Calu3 (cell line): Measurements from ENCODE around the gene PIGQ. TPM values are rescaled to one million over a fixed set of nuclear protein-coding genes. Genes with fewer than 3 reads are reported as not detected.

Source experiments
- BruUV-seq: library from RNA; stranded (reverse); fragments of 400-500 nt; replicated peaks from 2 replicates; lab custom pipeline; 2021; lab: Mats Ljungman, UMichigan
- CTCF ChIA-PET: fragments of 300-600 bp; sonication (Branson Sonifier 250); formaldehyde crosslinking; loops from one replicate; lab custom pipeline; 2022; ENCODE audit warnings: antibody characterized with exemption; lab: Charles Lee
- DNase-seq: peaks from one replicate; pipeline ENCODE4 v3.0.0; 2022
- H3K27ac Mint-ChIP-seq: one replicate; pipeline ENCODE4 v1.8.0; 2022; ENCODE audit warnings: mixed read lengths; ENCODE audit not compliant: unreplicated experiment
- H3K27me3 Mint-ChIP-seq: one replicate; pipeline ENCODE4 v1.8.0; 2022; ENCODE audit warnings: mixed read lengths; ENCODE audit not compliant: unreplicated experiment
- H3K36me3 Mint-ChIP-seq: one replicate; pipeline ENCODE4 v1.8.0; 2022; ENCODE audit warnings: mild to moderate bottlenecking, moderate library complexity, mixed read lengths; ENCODE audit not compliant: insufficient read depth, unreplicated experiment
- H3K4me1 Mint-ChIP-seq: one replicate; pipeline ENCODE4 v1.8.0; 2022; ENCODE audit warnings: mild to moderate bottlenecking, low read depth, mixed read lengths; ENCODE audit not compliant: unreplicated experiment
- H3K4me3 Mint-ChIP-seq: one replicate; pipeline ENCODE4 v1.8.0; 2022; ENCODE audit warnings: mild to moderate bottlenecking, low read depth, moderate library complexity, mixed read lengths; ENCODE audit not compliant: unreplicated experiment
- H3K9me3 Mint-ChIP-seq: one replicate; pipeline ENCODE4 v1.8.0; 2022; ENCODE audit warnings: low read depth, mixed read lengths; ENCODE audit not compliant: unreplicated experiment
- CTCF ChIP-seq: fragments of 200-600 bp; IDR thresholded peaks from one replicate; pipeline ENCODE4 v1.8.0; 2022; ENCODE audit warnings: antibody characterized with exemption; ENCODE audit not compliant: unreplicated experiment
- intact Hi-C: fragments of 100-400 bp; cut with micrococcal nuclease; formaldehyde crosslinking; loops from one replicate; pipeline ENCODE4 v1.10.0; 2022; ENCODE audit not compliant: unreplicated experiment
- total RNA-seq: library from RNA; stranded (reverse); gene quantifications from 2 replicates; pipeline ENCODE4 v1.2.3, GENCODE V29; 2022

The PIGQ gene
- total RNA-seq, 1 experiment from 2014 or later, result 101 TPM

- intact Hi-C loops, result no loop called here
- Mint-ChIP-seq H3K4me3 (peak overlapping the region; percentile 92), H3K36me3 (peaks cover 93% of the 10 kb centered on the region), H3K4me1 (peaks cover 57% of the 10 kb centered on the region), H3K9me3 (no peaks in the 10 kb centered on the region), H3K27ac (peak overlapping the region; percentile 97), H3K27me3 (no peaks in the 10 kb centered on the region)
- DNase-seq, result peak; percentile 50
- BruUV-seq, result no TSS peak
- no peak for TF ChIP-seq CTCF
- CTCF ChIA-PET, result interaction anchor here (1.0 kb wide), 1 partner anchor 54 kb away, joined by 3 read pairs; no protein-coding TSS in a partner anchor
Observed at GRCh38 chr16:588639-588888, 18.8 kb downstream of the PIGQ start.

GRCh38 chr16:588889-589657 is 19.3 kb downstream of the PIGQ start:
- peak; percentile 99 for DNase-seq
- no peak for TF ChIP-seq CTCF
- H3K36me3 Mint-ChIP-seq, result peaks cover 93% of the 10 kb centered on the region
- peaks cover 62% of the 10 kb centered on the region for H3K4me1 Mint-ChIP-seq
- intact Hi-C loops, result no loop called here
- no peaks in the 10 kb centered on the region for H3K9me3 Mint-ChIP-seq
- peak overlapping the region; percentile 92 for H3K4me3 Mint-ChIP-seq
- CTCF ChIA-PET, result interaction anchor here (1.0 kb wide), 1 partner anchor 55 kb away, joined by 3 read pairs; no protein-coding TSS in a partner anchor
- peak overlapping the region; percentile 97 for H3K27ac Mint-ChIP-seq
- H3K27me3 Mint-ChIP-seq, result no peaks in the 10 kb centered on the region
- BruUV-seq, result no TSS peak

GRCh38 chr16:589658-590187 is 20.0 kb downstream of the PIGQ start, which contains the start of gene RAB40C:
Gene RAB40C (plus strand): TSS chr16:590066. CDS start chr16:590292, 226 bp downstream.
- Mint-ChIP-seq H3K27me3 (no peaks in the 10 kb centered on the region), H3K27ac (peak within 1 kb of the TSS; percentile 97), H3K9me3 (no peaks in the 10 kb centered on the region), H3K4me3 (peak within 1 kb of the TSS; percentile 92), H3K36me3 (peaks cover 93% of the 10 kb centered on the region), H3K4me1 (peaks cover 69% of the 10 kb centered on the region)
- DNase-seq, result peak; percentile 99
- TF ChIP-seq CTCF, result no peak
- intact Hi-C loops, result no loop called here
- CTCF ChIA-PET, result no interaction called here
- BruUV-seq, result no TSS peak

GRCh38 chr16:590188-590814 is 20.5 kb downstream of the PIGQ start:
- no peak for TF ChIP-seq CTCF
- no peak for DNase-seq
- no TSS peak for BruUV-seq
- H3K36me3 Mint-ChIP-seq, result peaks cover 95% of the 10 kb centered on the region
- no peaks in the 10 kb centered on the region for H3K27me3 Mint-ChIP-seq
- H3K9me3 Mint-ChIP-seq, result no peaks in the 10 kb centered on the region
- intact Hi-C loops, result no loop called here
- peaks cover 71% of the 10 kb centered on the region for H3K4me1 Mint-ChIP-seq
- H3K27ac Mint-ChIP-seq, result peak overlapping the region; percentile 97
- CTCF ChIA-PET, result no interaction called here
- H3K4me3 Mint-ChIP-seq, result peak overlapping the region; percentile 92
